Measurements from ENCODE around the gene TTLL6. TPM values are rescaled to one million over a fixed set of nuclear protein-coding genes. Genes with fewer than 3 reads are reported as not detected.
A peak's percentile ranks its signal among the peaks of the same experiment; 100 is the strongest.

Gene TTLL6
- total and polyA plus RNA-seq, 2 of the 8 experiments (the other 6 are each of a cell fraction or from before 2014, with no cell fraction given): 2.6 to 4.3 TPM

DNA sequence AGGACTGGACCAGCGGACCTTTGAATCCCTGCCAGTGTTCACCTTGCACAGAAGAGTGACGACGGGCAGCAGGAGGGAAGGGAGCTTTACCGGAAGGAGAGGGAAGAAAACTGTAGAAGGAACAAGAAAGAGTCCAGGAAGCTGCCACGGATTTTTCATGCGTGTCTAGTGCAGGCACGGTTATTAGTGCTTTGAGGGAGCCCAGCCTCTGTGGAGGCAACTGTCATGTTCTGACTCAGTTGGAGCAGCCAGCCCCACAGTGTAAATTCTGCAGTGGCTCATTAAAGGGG, 82.0 kb downstream of the TTLL6 start:
- TF ChIP-seq EZH2 (IDR thresholded peaks at IDR 0.05; ENCODE audit: low read depth, low read length, severe bottlenecking): peak; percentile 34
- TF ChIP-seq GTF2F1 (IDR thresholded peaks at IDR 0.05; ENCODE audit: borderline replicate concordance, low read depth, low read length): no peak
- TF ChIP-seq, protein P1, sequence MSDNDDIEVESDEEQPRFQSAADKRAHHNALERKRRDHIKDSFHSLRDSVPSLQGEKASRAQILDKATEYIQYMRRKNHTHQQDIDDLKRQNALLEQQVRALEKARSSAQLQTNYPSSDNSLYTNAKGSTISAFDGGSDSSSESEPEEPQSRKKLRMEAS (IDR thresholded peaks at IDR 0.05): no peak
- TF ChIP-seq KDM4A (IDR thresholded peaks at IDR 0.05; ENCODE audit: low read depth, low read length, severe bottlenecking): no peak
- no peak for TF ChIP-seq NRF1 (IDR thresholded peaks at IDR 0.05; ENCODE audit: low read depth, low read length)
- Histone ChIP-seq H3K4me2 (ENCODE audit: insufficient read depth in 1 of 2, low read depth in 2 of 2, low read length in 2 of 2) (no peak overlapping the region), H3K79me2 (ENCODE audit: control insufficient read depth in 1 of 2, insufficient read depth in 2 of 2, low read length in 2 of 2) (no peaks in the 10 kb centered on the region), H2AFZ (ENCODE audit: low read length) (no peak overlapping the region), H3K4me1 (replicated peaks in 1 of 4; ENCODE audit: control insufficient read depth in 3 of 4, insufficient read depth in 4 of 4, low read length in 3 of 4) (no peaks in the 10 kb centered on the region; a peak in 2 of 7 replicates), H2BK5ac (ENCODE audit: low read depth, low read length) (no peak overlapping the region), H4K8ac (ENCODE audit: extremely low read depth, insufficient read depth, low read length) (no peak overlapping the region), H3K9ac (replicated peaks in 1 of 4; ENCODE audit: extremely low read depth in 1 of 4, low read depth in 3 of 4, low read length in 3 of 4) (no peak overlapping the region), H2BK12ac (ENCODE audit: low read depth, low read length) (no peak overlapping the region), H4K91ac (replicated peaks; ENCODE audit: insufficient read length, low read length) (no peak overlapping the region), H4K20me1 (replicated peaks in 1 of 2; ENCODE audit: control insufficient read depth in 1 of 2, insufficient read depth in 2 of 2, low read length in 2 of 2) (peaks cover 14 to 28% of the 10 kb centered on the region in 2 experiments), H3K27ac (ENCODE audit: low read depth, low read length) (no peak overlapping the region), H3K9me3 (ENCODE audit: insufficient read depth in 2 of 2, low read depth in 1 of 2, low read length in 1 of 2) (no peaks in the 10 kb centered on the region), H3K18ac (ENCODE audit: extremely low read depth, low read length) (no peak overlapping the region), H3K23me2 (ENCODE audit: low read depth, low read length) (no peaks in the 10 kb centered on the region), H3K79me1 (ENCODE audit: low read depth, low read length) (no peaks in the 10 kb centered on the region), H3K56ac (replicated peaks; ENCODE audit: insufficient read length, low read depth, low read length) (no peak overlapping the region), H2BK120ac (replicated peaks; ENCODE audit: low read depth, low read length) (no peak overlapping the region), H4K5ac (ENCODE audit: insufficient read length, low read depth, low read length) (no peak overlapping the region), H3K4me3 (ENCODE audit: extremely low read depth in 1 of 4, insufficient read depth in 2 of 4, low read depth in 3 of 4, low read length in 4 of 4) (no peak overlapping the region), H3K14ac (ENCODE audit: insufficient read length) (no peak overlapping the region), H3K4ac (replicated peaks; ENCODE audit: insufficient read length, low read depth, low read length) (no peak overlapping the region), H3K23ac (ENCODE audit: insufficient read length) (no peak overlapping the region), H2BK15ac (ENCODE audit: low read length) (no peak overlapping the region), H3K27me3 (replicated peaks in 1 of 4; ENCODE audit: control insufficient read depth in 3 of 4, extremely low read depth in 1 of 4, insufficient read depth in 3 of 4, low read length in 3 of 4) (peaks cover 89 to 100% (median 100%) of the 10 kb centered on the region in 4 experiments), H2AK5ac (ENCODE audit: low read depth, low read length) (peak overlapping the region; percentile 9; the same call in 1 of the 2 replicates), H2BK20ac (ENCODE audit: low read length) (no peak overlapping the region), H3K36me3 (ENCODE audit: control insufficient read depth in 2 of 4, insufficient read depth in 4 of 4, low read length in 3 of 4) (peaks cover 0 to 5% (median 0%) of the 10 kb centered on the region in 4 experiments; a peak in 1 of 8 replicates)
- ChIA-PET CTCF (ENCODE audit: partially characterized antibody) (interaction anchor here (0.8 to 10.1 kb wide), 8 partner anchors 8 to 144 kb away, joined by 3 to 145 read pairs (median 4); partner anchors contain the start of genes PRAC1 and PRAC2), POLR2A (ENCODE audit: partially characterized antibody) (interaction anchor here (0.9 kb wide), 1 partner anchor 11 kb away, joined by 3 read pairs; no protein-coding TSS in a partner anchor)
- DNase-seq (ENCODE audit: low read depth in 1 of 2, low spot score in 2 of 2) (no peak), FAIRE-seq (no peak)
- 22% methylated on average over 7 of the region's 7 CpGs; no CpG with 5 or more reads in 1 of the 2 experiments for WGBS, 2 experiments (ENCODE audit: extremely low coverage in 1 of 2, insufficient coverage in 1 of 2, insufficient read length in 1 of 2, insufficient replicate concordance in 2 of 2, low coverage in 1 of 2, low lambda C conversion rate in 2 of 2, missing lambda C conversion rate in 1 of 2)
